ENCODE measurements around the gene VCL. TPM values are rescaled to one million over a fixed set of nuclear protein-coding genes. Genes with fewer than 3 reads are reported as not detected.

The VCL gene
- total RNA-seq, 2 donors from 2014 or later, result 97.2 to 285 TPM

GRCh38 chr10:74039561-74040145, 41.7 kb downstream of the VCL start:
- intact Hi-C loops (cut with DNase I), result no loop called here
- no peaks in the 10 kb centered on the region for H3K9me3 ChIP-seq
- no peak for DNase-seq (ENCODE audit: low spot score)
- H3K4me3 ChIP-seq, result no peak overlapping the region
- H3K27ac ChIP-seq, result no peak overlapping the region
- H3K4me1 ChIP-seq (replicated peaks), result no peaks in the 10 kb centered on the region
- TF ChIP-seq POLR2A (IDR thresholded peaks at IDR 0.05) (no peak), CTCF (IDR thresholded peaks at IDR 0.05) (no peak), POLR2AphosphoS5 (IDR thresholded peaks at IDR 0.05) (no peak)
- no peaks in the 10 kb centered on the region for H3K27me3 ChIP-seq (replicated peaks; ENCODE audit: insufficient read depth)
- WGBS, result 52% methylated on average over 5 of the region's 5 CpGs
- H3K36me3 ChIP-seq, result no peaks in the 10 kb centered on the region

GRCh38 chr10:74040200-74041126, 42.5 kb downstream of the VCL start:
- H3K4me3 ChIP-seq, result no peak overlapping the region
- H3K27me3 ChIP-seq (replicated peaks; ENCODE audit: insufficient read depth), result no peaks in the 10 kb centered on the region
- H3K36me3 ChIP-seq, result no peaks in the 10 kb centered on the region
- DNase-seq (ENCODE audit: low spot score), result no peak
- no peak overlapping the region for H3K27ac ChIP-seq
- intact Hi-C loops (cut with DNase I), result no loop called here
- 75% methylated on average over 3 of the region's 3 CpGs for WGBS
- TF ChIP-seq CTCF (IDR thresholded peaks at IDR 0.05), result no peak
- TF ChIP-seq POLR2A (IDR thresholded peaks at IDR 0.05), result no peak
- no peak for TF ChIP-seq POLR2AphosphoS5 (IDR thresholded peaks at IDR 0.05)
- no peaks in the 10 kb centered on the region for H3K4me1 ChIP-seq (replicated peaks)
- H3K9me3 ChIP-seq, result no peaks in the 10 kb centered on the region

GRCh38 chr10:74044419-74044818, 46.5 kb downstream of the VCL start:
- Histone ChIP-seq H3K4me3 (no peak overlapping the region), H3K27ac (no peak overlapping the region), H3K27me3 (replicated peaks; ENCODE audit: insufficient read depth) (no peaks in the 10 kb centered on the region), H3K36me3 (no peaks in the 10 kb centered on the region), H3K9me3 (no peaks in the 10 kb centered on the region), H3K4me1 (replicated peaks) (no peaks in the 10 kb centered on the region)
- intact Hi-C loops (cut with DNase I), result no loop called here
- no peak for TF ChIP-seq CTCF (IDR thresholded peaks at IDR 0.05)
- no peak for TF ChIP-seq POLR2A (IDR thresholded peaks at IDR 0.05)
- TF ChIP-seq POLR2AphosphoS5 (IDR thresholded peaks at IDR 0.05), result no peak
- WGBS, result 90% methylated on average over 2 of the region's 2 CpGs
- DNase-seq (ENCODE audit: low spot score), result no peak

- no peaks in the 10 kb centered on the region for H3K4me1 ChIP-seq (replicated peaks)
- H3K27me3 ChIP-seq (replicated peaks; ENCODE audit: insufficient read depth), result no peaks in the 10 kb centered on the region
- intact Hi-C loops (cut with DNase I), result no loop called here
- H3K36me3 ChIP-seq, result no peaks in the 10 kb centered on the region
- no peaks in the 10 kb centered on the region for H3K9me3 ChIP-seq
- WGBS, result 43% methylated on average over 2 of the region's 2 CpGs
- no peak overlapping the region for H3K4me3 ChIP-seq
- H3K27ac ChIP-seq, result no peak overlapping the region
- no peak for TF ChIP-seq POLR2AphosphoS5 (IDR thresholded peaks at IDR 0.05)
- no peak for TF ChIP-seq CTCF (IDR thresholded peaks at IDR 0.05)
- no peak for TF ChIP-seq POLR2A (IDR thresholded peaks at IDR 0.05)
- no peak for DNase-seq (ENCODE audit: low spot score)
Observed at GRCh38 chr10:74047304-74047703, 49.4 kb downstream of the VCL start.
